Measurements from ENCODE around the gene GMIP.

- TF ChIP-seq CTCF (IDR thresholded peaks at IDR 0.05) (no peak), POLR2A (IDR thresholded peaks at IDR 0.05) (no peak)
Observed at GRCh38 chr19:19624032-19624570, 19.4 kb downstream of the GMIP start.

All from testis (tissue), 2 donors.